GM12801 (cell line): ENCODE data around the gene TADA1.

Experiments used
- TF ChIP-seq, protein P1 (sequence below): IDR thresholded peaks from one replicate; pipeline ENCODE4 v1.5.1; 2011; ENCODE audit warnings: control low read depth; ENCODE audit not compliant: insufficient read length; ENCODE audit errors: extremely low read depth

TADA1 gene

DNA sequence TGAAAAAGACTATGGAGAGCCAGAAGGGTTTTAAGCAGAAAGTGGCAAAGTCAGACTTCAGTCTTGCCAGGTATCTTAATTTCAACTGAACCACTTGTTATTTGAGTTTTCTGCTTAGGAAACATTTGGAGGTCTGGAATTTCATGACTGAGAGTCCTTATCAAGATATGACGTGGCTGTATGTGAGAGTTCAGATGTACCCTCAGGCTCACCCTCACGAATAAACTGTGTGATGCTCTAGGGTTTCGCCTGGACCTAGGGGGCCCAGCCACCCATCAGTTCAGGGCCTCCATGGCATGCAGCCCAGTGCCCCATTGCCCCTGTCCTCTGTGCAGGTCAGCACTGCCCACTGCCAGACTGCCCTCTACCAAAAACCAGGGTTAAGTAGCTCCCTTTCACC, 30.6 kb upstream of the TADA1 start:
- TF ChIP-seq, protein P1, sequence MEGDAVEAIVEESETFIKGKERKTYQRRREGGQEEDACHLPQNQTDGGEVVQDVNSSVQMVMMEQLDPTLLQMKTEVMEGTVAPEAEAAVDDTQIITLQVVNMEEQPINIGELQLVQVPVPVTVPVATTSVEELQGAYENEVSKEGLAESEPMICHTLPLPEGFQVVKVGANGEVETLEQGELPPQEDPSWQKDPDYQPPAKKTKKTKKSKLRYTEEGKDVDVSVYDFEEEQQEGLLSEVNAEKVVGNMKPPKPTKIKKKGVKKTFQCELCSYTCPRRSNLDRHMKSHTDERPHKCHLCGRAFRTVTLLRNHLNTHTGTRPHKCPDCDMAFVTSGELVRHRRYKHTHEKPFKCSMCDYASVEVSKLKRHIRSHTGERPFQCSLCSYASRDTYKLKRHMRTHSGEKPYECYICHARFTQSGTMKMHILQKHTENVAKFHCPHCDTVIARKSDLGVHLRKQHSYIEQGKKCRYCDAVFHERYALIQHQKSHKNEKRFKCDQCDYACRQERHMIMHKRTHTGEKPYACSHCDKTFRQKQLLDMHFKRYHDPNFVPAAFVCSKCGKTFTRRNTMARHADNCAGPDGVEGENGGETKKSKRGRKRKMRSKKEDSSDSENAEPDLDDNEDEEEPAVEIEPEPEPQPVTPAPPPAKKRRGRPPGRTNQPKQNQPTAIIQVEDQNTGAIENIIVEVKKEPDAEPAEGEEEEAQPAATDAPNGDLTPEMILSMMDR, result no peak

DNA sequence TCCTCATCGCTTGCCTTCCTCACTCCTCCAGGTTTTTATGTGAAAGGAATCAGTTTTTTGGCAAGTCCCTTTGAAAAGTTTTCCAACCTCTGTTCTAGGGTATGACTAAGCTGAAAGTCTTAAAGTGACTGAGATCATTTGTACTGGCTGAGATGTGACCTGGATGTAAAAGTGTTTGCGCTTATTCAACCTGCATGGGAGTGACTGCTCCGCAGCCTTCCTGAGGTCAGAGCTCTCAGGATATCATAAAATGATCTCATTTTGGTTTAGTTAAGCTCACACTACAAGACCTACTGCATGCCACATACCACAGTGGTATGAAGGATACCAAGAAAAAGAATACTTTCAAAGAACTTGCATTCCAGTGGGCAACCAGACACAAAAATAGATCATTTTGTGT, 29.8 kb upstream of the TADA1 start:
- TF ChIP-seq, protein P1, result no peak

DNA sequence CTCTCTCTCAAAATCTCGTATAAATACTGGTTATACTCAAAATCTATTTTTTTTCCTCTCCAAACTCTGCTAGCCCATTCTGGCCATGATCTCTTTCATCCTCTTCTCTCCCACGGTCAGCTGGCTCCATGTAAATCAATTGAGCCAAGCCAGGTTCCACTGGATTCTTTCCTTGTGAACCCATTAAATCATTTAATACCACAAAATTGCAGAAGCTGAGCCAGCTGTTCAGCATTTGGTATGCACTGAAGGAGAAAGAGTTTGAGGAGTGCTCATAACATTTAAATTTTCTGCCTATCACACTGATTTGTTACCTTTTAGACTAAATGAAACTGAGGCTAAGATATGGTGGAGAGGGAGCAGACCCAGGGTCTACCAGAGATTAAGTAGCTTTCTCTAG, 29.1 kb upstream of the TADA1 start:
- TF ChIP-seq, protein P1, result no peak

DNA sequence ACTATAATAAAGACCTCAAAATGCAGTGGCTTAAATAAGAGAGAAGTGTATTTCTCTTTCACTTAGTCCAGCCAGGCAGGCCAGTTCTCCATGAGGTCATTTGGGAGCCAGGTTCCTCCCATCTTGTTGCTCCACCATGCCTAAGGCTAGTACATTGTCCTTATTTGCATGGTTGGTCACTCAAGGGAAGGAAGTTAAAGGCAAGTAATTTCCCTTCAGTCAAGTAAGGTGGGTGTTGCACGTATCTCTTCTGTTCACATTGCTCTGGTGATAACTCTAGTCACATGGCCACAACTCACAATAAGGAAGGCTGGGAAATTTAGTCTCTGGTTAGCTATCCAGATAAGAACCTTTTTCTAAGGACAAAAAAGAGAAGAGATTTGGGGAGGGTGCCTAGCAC, 27.2 kb upstream of the TADA1 start:
- TF ChIP-seq, protein P1, result no peak

DNA sequence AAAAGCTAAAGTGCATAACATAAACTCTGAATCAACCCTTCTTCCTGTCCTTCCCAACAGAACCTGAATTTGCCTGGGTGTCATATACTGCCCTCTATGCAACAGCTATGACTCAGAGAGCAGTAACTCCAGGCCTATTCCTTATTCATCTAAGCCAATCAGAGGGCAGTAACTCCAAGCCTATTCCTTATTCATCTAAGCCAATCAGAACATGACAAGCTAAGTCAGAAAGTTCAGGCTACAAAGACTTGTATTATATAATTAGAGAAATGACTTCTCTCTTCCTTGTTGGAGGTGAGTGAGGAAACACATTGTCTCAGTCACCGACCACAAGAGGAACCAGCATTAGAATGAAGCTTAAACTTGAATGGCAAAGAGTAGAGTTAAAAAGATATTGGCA, 26.2 kb upstream of the TADA1 start:
- TF ChIP-seq, protein P1, result no peak

DNA sequence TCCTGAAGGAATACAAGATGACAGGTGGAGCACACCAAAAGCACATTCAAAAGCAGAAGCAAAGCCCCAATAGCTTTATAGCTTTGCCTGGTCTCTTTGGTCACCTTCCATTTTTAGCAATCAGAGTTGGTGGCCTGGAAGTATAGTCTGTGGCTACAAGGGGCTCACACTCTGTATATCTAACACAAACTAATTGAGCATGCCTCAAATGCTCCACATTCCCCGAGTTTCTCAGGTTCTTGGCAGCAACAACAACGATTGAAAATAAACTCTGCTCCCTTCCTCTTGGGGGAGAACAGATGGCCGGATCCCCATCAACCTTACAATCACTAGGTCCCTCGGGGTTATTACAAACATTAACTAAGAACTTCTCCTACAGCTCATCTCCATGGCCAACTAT, 24.9 kb upstream of the TADA1 start:
- TF ChIP-seq, protein P1, result no peak

DNA sequence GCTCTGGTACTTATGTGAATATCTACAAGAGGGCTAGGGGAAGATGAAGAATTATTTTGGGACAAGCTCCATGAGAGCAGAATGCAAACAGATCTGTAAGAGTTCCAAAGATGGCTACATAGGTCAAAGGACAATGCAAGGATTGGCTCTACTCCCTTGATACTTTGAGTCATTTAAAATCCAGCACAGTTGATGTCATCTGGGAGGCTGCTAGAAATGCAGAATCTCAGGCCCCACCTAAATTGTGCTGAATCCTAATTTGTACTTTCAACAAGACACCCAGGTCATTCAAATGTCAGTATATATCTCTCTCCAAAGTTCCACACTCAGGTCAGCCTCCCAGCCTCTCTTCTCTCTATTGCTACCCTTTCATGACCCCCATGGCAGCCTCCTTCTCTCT, 23.7 kb upstream of the TADA1 start:
- TF ChIP-seq, protein P1, result no peak

DNA sequence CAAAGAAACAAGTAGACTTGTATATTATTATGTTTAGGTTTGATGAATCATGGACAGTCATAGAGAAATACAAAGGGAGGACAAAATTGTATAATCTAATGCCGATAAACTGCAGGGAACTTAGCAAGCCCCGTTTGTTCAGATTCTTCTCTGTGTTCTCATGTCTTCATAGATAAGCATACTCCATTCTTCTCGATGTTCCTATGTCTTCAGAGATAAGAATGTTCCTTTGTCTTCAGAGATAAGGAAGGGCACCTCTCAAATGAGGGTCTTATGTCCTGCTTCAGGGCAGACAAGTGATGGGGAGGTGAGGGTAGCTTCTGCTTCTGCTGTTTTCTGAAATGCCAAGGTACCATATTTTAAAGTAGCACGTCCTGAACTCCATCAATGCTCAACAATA, 19.7 kb upstream of the TADA1 start:
- TF ChIP-seq, protein P1, result no peak
